ENCODE measurements around the gene LIMCH1. TPM values are rescaled to one million over a fixed set of nuclear protein-coding genes. Genes with fewer than 3 reads are reported as not detected.

Gene LIMCH1
- total RNA-seq, 1 experiment from 2014 or later = 19.7 TPM

DNA sequence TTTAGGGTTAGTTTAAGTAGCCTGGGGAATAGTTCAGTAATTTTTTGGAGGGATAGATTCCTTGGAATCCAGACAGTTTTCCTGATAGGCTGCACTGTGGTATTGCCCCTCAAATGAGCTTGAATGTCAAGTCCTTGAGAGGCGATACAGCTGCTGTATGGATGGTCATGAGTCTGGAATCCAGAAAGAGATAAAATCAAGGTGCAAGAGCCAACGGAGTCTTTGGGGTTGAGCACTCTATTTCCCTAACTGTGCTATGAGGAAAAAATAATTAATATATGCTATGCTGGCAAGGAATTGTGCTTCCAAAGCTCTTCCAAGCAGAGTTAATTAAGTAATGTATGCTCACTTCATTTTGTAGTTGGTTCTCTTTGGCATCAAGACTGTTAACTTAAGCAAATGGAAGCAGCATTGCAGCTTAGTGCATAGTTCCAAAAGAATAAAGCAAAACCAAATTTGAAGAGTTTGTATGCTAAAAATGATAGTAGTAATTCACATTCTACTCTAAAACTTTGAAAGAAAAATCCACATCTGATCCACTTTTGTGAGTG is 48.8 kb downstream of the LIMCH1 start:
- Histone ChIP-seq H3K9me2 (replicated peaks; ENCODE audit: low read length) (no peaks in the 10 kb centered on the region), H3K4me1 (ENCODE audit: insufficient read depth, low read length) (peaks cover 9% of the 10 kb centered on the region; the same call in 1 of the 2 replicates), H3K79me2 (ENCODE audit: low read length) (no peaks in the 10 kb centered on the region), H3F3A (ENCODE audit: low read length, unreplicated experiment) (no peaks in the 10 kb centered on the region), H2AFZ (ENCODE audit: low read length) (no peak overlapping the region), H4K20me1 (ENCODE audit: low read length) (no peaks in the 10 kb centered on the region), H3K4me3 (ENCODE audit: low read length) (no peak overlapping the region), H3K9ac (ENCODE audit: low read length) (no peak overlapping the region), H3K36me3 (ENCODE audit: low read depth, low read length) (no peaks in the 10 kb centered on the region), H3K27me3 (ENCODE audit: low read length) (no peaks in the 10 kb centered on the region), H3K27ac (ENCODE audit: low read length) (no peak overlapping the region), H3K4me2 (ENCODE audit: low read length) (no peak overlapping the region), H3K9me3 (ENCODE audit: low read length) (no peaks in the 10 kb centered on the region)
- POLR2A ChIA-PET (ENCODE audit: unreplicated experiment) = no interaction called here
- ATAC-seq = no peak
- no peak for DNase-seq
- no TSS peak for BruUV-seq (replicated peaks)
- TF ChIP-seq EZH2phosphoT487 (IDR thresholded peaks at IDR 0.05; ENCODE audit: borderline replicate concordance, low read length) (no peak), EZH2 (IDR thresholded peaks at IDR 0.05; ENCODE audit: low read length, unreplicated experiment) (no peak)
- TF ChIP-seq, protein P1, sequence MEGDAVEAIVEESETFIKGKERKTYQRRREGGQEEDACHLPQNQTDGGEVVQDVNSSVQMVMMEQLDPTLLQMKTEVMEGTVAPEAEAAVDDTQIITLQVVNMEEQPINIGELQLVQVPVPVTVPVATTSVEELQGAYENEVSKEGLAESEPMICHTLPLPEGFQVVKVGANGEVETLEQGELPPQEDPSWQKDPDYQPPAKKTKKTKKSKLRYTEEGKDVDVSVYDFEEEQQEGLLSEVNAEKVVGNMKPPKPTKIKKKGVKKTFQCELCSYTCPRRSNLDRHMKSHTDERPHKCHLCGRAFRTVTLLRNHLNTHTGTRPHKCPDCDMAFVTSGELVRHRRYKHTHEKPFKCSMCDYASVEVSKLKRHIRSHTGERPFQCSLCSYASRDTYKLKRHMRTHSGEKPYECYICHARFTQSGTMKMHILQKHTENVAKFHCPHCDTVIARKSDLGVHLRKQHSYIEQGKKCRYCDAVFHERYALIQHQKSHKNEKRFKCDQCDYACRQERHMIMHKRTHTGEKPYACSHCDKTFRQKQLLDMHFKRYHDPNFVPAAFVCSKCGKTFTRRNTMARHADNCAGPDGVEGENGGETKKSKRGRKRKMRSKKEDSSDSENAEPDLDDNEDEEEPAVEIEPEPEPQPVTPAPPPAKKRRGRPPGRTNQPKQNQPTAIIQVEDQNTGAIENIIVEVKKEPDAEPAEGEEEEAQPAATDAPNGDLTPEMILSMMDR (conservative IDR thresholded peaks at IDR 0.05; ENCODE audit: low read depth, low read length) = no peak
- intact Hi-C loops (cut with micrococcal nuclease) = no loop called here
- CTCF ChIA-PET = no interaction called here

DNA sequence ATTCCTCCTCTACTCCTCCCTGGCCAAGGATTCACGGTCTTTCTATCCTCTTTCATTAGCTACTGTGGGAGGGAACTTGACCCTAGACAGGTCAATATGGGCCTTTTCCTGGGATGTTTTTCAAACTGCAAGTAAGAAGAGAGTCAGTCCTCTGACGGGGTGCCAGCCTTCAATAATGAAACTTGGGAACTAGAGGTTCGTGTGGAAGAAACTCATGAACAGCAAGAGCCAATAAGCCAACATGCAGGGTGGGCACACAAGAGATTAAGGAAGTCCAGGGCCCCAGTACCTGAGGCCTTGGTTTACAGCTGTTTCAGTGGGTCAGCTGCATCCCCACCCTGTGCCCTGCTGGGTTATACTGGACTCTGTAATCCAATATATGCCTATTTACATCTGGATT is 49.3 kb downstream of the LIMCH1 start:
- ATAC-seq = no peak
- no peak overlapping the region for H3K4me2 ChIP-seq (ENCODE audit: low read length)
- H3K9me3 ChIP-seq (ENCODE audit: low read length) = no peaks in the 10 kb centered on the region
- no peak overlapping the region for H2AFZ ChIP-seq (ENCODE audit: low read length)
- no peaks in the 10 kb centered on the region for H3F3A ChIP-seq (ENCODE audit: low read length, unreplicated experiment)
- H3K9me2 ChIP-seq (replicated peaks; ENCODE audit: low read length) = no peaks in the 10 kb centered on the region
- no peak overlapping the region for H3K4me3 ChIP-seq (ENCODE audit: low read length)
- no TSS peak for BruUV-seq (replicated peaks)
- H3K9ac ChIP-seq (ENCODE audit: low read length) = no peak overlapping the region
- no peak overlapping the region for H3K27ac ChIP-seq (ENCODE audit: low read length)
- intact Hi-C loops (cut with micrococcal nuclease) = no loop called here
- H3K79me2 ChIP-seq (ENCODE audit: low read length) = no peaks in the 10 kb centered on the region
- H3K4me1 ChIP-seq (ENCODE audit: insufficient read depth, low read length) = peaks cover 9% of the 10 kb centered on the region; the same call in 1 of the 2 replicates
- CTCF ChIA-PET = no interaction called here
- no peak for DNase-seq
- no peaks in the 10 kb centered on the region for H3K36me3 ChIP-seq (ENCODE audit: low read depth, low read length)
- TF ChIP-seq EZH2 (IDR thresholded peaks at IDR 0.05; ENCODE audit: low read length, unreplicated experiment) (no peak), EZH2phosphoT487 (IDR thresholded peaks at IDR 0.05; ENCODE audit: borderline replicate concordance, low read length) (no peak)
- TF ChIP-seq, protein P1 (conservative IDR thresholded peaks at IDR 0.05; ENCODE audit: low read depth, low read length) = no peak
- H3K27me3 ChIP-seq (ENCODE audit: low read length) = no peaks in the 10 kb centered on the region
- POLR2A ChIA-PET (ENCODE audit: unreplicated experiment) = no interaction called here
- no peaks in the 10 kb centered on the region for H4K20me1 ChIP-seq (ENCODE audit: low read length)

DNA sequence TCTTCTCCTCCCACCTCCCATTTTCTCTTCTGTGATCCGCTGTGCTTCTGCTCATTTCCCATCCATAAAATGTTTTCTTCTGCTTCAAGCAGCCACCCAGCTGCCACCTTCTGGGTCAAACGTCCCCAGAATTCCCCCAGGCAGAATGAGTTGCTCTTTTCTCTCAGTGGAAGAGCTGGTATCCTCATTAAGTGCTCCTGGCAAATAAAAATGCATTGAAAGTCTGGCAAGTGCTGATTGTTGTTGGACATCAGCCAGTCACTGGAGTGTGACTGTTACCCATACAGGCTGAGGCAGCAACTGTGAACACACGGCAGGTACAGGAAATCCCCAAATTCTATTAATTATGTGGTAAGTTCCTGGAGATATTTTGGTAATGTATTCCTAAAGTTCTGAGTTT is 52.6 kb downstream of the LIMCH1 start:
- POLR2A ChIA-PET (ENCODE audit: unreplicated experiment) = no interaction called here
- Histone ChIP-seq H3K79me2 (ENCODE audit: low read length) (no peaks in the 10 kb centered on the region), H3K9me3 (ENCODE audit: low read length) (no peaks in the 10 kb centered on the region), H3K9me2 (replicated peaks; ENCODE audit: low read length) (no peaks in the 10 kb centered on the region), H3K4me2 (ENCODE audit: low read length) (0 out of 2 replicates have a peak overlapping the region, but pooled peaks have one; percentile 8), H3K4me1 (ENCODE audit: insufficient read depth, low read length) (peaks cover 9% of the 10 kb centered on the region; the same call in 1 of the 2 replicates), H3K36me3 (ENCODE audit: low read depth, low read length) (no peaks in the 10 kb centered on the region), H3K9ac (ENCODE audit: low read length) (no peak overlapping the region), H2AFZ (ENCODE audit: low read length) (no peak overlapping the region), H3K27ac (ENCODE audit: low read length) (no peak overlapping the region), H3K27me3 (ENCODE audit: low read length) (no peaks in the 10 kb centered on the region), H3K4me3 (ENCODE audit: low read length) (no peak overlapping the region), H4K20me1 (ENCODE audit: low read length) (no peaks in the 10 kb centered on the region), H3F3A (ENCODE audit: low read length, unreplicated experiment) (no peaks in the 10 kb centered on the region)
- DNase-seq = peak; percentile 46
- TF ChIP-seq EZH2 (IDR thresholded peaks at IDR 0.05; ENCODE audit: low read length, unreplicated experiment) (no peak), EZH2phosphoT487 (IDR thresholded peaks at IDR 0.05; ENCODE audit: borderline replicate concordance, low read length) (no peak)
- TF ChIP-seq, protein P1 (conservative IDR thresholded peaks at IDR 0.05; ENCODE audit: low read depth, low read length) = no peak
- ATAC-seq = no peak
- CTCF ChIA-PET = no interaction called here
- intact Hi-C loops (cut with micrococcal nuclease) = no loop called here
- BruUV-seq (replicated peaks) = no TSS peak

Data from PC-3 (cell line).